ENCODE results near the gene HNRNPA0. TPM values are rescaled to one million over a fixed set of nuclear protein-coding genes. Genes with fewer than 3 reads are reported as not detected.
A peak's percentile ranks its signal among the peaks of the same experiment; 100 is the strongest.

HNRNPA0 gene
- total and polyA plus RNA-seq, 4 donors, result 16.5 to 31.2 (median 25.7) TPM

DNA sequence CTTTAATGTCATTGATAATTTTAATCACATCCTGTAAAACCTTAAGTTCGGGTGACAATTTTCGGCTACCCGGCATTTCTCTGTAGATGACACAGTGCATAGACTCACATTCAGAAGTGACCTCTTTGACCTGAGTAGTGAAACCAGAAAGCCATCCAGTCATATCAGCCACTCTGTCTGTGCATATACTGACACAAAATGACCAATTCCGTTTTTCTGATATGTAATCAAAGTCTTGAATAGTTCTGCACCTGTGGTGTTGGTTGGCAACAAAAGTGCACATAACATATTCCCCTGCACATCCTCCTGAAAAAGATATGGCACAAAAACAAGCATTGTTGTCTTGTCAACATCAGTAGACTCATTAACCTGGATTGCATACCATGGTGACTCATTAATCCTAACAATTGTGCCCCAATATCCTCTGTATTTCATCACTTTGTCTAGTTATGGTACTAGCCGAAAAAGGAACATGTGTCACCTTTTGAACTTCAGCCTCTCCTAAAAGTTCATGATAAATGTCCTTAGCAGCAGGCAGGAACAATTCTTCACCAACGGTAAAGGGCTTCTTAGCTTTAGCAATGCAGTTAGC is 4.6 kb upstream of the HNRNPA0 start:
- ATAC-seq (ENCODE audit: low FRiP score) (no peak), DNase-seq (no peak)
- H3K27me3 ChIP-seq (ENCODE audit: control insufficient read depth in 1 of 2, insufficient read depth in 2 of 2, low read length in 1 of 2), result no peaks in the 10 kb centered on the region
- intact Hi-C loops (cut with DNase I), result no loop called here
- H3K9me3 ChIP-seq (ENCODE audit: control insufficient read depth, low read length), result no peaks in the 10 kb centered on the region
- H3K4me1 ChIP-seq (ENCODE audit: control insufficient read depth in 1 of 2, insufficient read depth in 2 of 2, low read length in 2 of 2), result no peaks in the 10 kb centered on the region
- H3K4me3 ChIP-seq (ENCODE audit: low read length in 2 of 2), result no peak overlapping the region
- no peak overlapping the region for H3K27ac ChIP-seq (ENCODE audit: low read depth in 1 of 2, low read length in 2 of 2)
- no peaks in the 10 kb centered on the region for H3K36me3 ChIP-seq (ENCODE audit: control insufficient read depth in 1 of 2, insufficient read depth in 2 of 2, low read length in 1 of 2)
- 82 to 84% methylated on average over 6 of the region's 6 CpGs for WGBS, 2 donors

DNA sequence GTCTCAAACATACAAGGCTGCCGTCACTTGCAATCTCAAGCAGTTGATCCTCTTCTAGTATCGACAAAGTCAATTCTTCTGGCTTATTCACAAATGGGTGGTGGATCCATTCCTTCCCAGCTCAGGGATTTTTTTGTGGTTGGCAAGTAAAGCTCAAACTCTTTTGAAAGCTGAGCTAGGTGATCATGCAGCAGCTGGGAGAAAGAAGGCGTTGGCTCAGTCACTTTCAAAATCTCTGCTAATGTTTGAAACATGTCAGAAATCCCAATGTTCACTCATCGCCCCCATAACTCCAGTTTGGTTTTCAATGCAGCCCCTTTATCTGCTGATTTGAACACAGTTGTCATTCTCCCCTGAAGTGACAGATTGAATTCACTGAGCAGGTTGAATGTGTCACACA is 4.0 kb upstream of the HNRNPA0 start:
- Histone ChIP-seq H3K4me3 (ENCODE audit: low read length in 2 of 2) (no peak overlapping the region), H3K27me3 (ENCODE audit: control insufficient read depth in 1 of 2, insufficient read depth in 2 of 2, low read length in 1 of 2) (no peaks in the 10 kb centered on the region), H3K9me3 (ENCODE audit: control insufficient read depth, low read length) (no peaks in the 10 kb centered on the region), H3K36me3 (ENCODE audit: control insufficient read depth in 1 of 2, insufficient read depth in 2 of 2, low read length in 1 of 2) (no peaks in the 10 kb centered on the region), H3K27ac (ENCODE audit: low read depth in 1 of 2, low read length in 2 of 2) (no peak overlapping the region), H3K4me1 (ENCODE audit: control insufficient read depth in 1 of 2, insufficient read depth in 2 of 2, low read length in 2 of 2) (no peaks in the 10 kb centered on the region)
- no peak for ATAC-seq (ENCODE audit: low FRiP score)
- DNase-seq, result no peak
- intact Hi-C loops (cut with DNase I), result no loop called here
- WGBS, 2 donors, result 90 to 92% methylated on average over 4 of the region's 4 CpGs

DNA sequence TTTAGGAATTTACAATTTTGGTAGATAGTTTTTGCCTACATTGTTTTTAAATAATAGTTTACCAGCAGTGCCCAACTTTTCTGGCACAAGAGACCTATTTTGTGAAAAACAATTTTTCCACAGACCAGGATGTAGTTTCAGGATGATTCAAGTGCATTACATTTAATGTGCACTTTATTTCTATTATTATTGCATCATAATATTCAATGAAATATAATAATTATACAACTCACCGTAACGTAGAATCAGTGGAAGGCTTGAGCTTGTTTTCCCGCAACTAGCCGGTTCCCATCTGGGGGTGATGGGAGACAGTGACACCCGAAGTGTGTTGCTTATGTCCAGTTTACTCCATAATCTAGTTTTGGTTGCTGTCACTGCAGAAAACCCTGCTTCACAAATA is 3.5 kb upstream of the HNRNPA0 start:
- Histone ChIP-seq H3K4me1 (ENCODE audit: control insufficient read depth in 1 of 2, insufficient read depth in 2 of 2, low read length in 2 of 2) (no peaks in the 10 kb centered on the region), H3K9me3 (ENCODE audit: control insufficient read depth, low read length) (no peaks in the 10 kb centered on the region), H3K27ac (ENCODE audit: low read depth in 1 of 2, low read length in 2 of 2) (no peak overlapping the region), H3K4me3 (ENCODE audit: low read length in 2 of 2) (no peak overlapping the region), H3K36me3 (ENCODE audit: control insufficient read depth in 1 of 2, insufficient read depth in 2 of 2, low read length in 1 of 2) (no peaks in the 10 kb centered on the region), H3K27me3 (ENCODE audit: control insufficient read depth in 1 of 2, insufficient read depth in 2 of 2, low read length in 1 of 2) (no peaks in the 10 kb centered on the region)
- DNase-seq (no peak), ATAC-seq (ENCODE audit: low FRiP score) (no peak)
- WGBS, 2 donors, result 93 to 94% methylated on average over 5 of the region's 5 CpGs
- intact Hi-C loops (cut with DNase I), result no loop called here

DNA sequence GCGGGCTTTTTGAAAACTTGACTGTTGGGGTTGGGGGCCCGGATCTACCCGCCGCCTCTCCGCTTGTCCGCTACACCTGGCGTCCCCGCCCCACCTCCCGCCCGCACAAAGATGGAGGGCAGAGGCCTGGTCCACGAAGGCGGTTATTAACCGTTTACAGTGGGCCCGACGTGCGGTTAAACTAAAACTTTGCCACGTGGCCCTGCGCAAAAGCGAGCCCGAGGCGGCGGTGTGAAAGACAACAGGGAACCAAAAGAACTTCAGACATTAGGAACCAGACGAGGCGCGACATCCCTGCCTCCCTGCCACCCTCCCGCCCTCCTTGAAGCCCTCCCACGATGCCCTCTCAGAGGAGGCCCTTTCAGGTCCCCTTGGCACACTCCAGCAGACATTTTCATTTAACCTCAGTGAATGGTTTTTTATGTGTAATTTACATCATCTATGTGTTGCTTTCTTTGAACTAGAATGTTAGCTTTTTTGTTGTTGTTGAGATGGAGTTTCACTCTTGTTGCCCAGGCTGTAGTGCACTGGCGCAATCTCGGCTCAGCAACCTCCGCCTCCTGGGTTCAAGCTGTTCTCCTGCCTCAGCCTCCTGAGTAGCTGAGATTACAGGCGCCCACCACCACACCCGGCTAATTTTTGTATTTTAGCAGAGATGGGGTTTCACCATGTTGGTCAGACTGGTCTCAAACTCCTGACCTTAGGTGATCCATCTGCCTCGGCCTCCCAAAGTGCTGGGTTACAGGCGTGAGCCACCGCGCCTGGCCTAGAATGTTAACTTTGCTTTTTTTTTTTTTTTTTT is 999 bp upstream of the HNRNPA0 start:
- no peaks in the 10 kb centered on the region for H3K36me3 ChIP-seq (ENCODE audit: control insufficient read depth in 1 of 2, insufficient read depth in 2 of 2, low read length in 1 of 2)
- H3K4me3 ChIP-seq (ENCODE audit: low read length in 2 of 2), result peak overlapping the region; percentile 55 to 62
- no peaks in the 10 kb centered on the region for H3K27me3 ChIP-seq (ENCODE audit: control insufficient read depth in 1 of 2, insufficient read depth in 2 of 2, low read length in 1 of 2)
- no peaks in the 10 kb centered on the region for H3K9me3 ChIP-seq (ENCODE audit: control insufficient read depth, low read length)
- WGBS, 2 donors, result 27% methylated on average over 36 of the region's 36 CpGs
- DNase-seq, result no peak
- ATAC-seq (ENCODE audit: low FRiP score), result no peak
- intact Hi-C loops (cut with DNase I), result no loop called here
- H3K27ac ChIP-seq (ENCODE audit: low read depth in 1 of 2, low read length in 2 of 2), result peak overlapping the region; percentile 37 to 91
- H3K4me1 ChIP-seq (ENCODE audit: control insufficient read depth in 1 of 2, insufficient read depth in 2 of 2, low read length in 2 of 2), result no peaks in the 10 kb centered on the region

DNA sequence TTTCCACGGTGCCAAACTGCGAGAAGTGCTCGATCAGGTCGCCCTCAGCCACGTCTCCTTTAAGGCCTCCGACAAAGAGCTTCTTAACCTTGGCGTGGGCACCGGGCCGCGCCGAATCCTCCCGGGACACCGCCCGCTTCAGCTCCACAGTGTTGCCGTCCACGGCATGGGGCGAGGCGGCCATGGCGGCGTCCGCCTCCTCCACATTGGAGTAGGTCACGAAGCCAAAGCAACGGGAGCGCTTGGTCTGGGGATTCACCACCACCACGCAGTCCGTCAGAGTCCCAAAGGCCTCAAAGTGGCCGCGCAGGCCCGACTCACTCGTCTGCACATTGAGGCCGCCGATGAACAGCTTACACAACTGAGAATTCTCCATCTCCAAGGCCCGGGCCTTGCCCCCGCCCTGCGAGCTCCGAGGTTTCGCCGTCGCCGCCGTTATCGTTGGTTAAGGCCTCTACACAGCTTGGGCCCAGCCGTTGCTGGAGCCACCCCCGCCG is 424 bp downstream of the HNRNPA0 start:
- DNase-seq, result peak in 1 of 2 donors; percentile 88

DNA sequence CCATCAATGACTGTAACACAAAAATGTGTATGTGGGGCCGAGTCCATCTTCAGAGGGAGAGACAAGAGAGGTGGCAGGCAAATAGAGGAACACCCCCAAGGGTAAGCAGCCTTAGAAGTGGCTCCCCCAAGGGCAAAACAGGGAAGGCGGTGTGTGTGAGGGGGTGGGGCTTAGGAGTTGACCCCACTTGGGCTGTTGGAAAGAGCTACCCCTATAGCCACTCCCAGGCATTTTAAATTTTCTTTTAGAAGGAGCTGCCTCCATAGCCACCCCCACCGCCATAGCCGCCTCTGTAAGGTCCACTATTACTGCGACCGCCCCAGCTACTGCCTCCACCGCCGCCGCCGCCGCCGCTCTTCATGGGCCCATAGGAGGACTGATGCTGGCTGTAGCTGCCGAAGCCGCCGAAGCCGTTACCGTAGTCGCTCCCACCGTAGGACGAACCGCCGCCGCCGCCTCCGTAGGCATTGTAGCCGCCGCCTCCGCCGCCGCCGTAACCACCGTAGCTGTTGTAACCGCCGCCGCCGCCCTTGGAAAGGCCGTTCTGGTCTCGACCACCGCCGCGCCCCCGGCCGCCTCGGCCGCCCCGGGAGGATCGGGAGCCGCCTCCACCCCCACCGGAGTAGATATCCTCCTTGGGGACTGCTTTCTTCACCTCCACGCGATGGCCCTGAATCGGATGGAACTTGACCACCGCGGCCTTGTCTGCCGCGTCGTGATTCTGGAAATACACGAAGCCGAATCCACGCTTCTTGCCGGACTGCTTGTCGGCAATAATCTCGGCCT is 1.1 kb downstream of the HNRNPA0 start:
- DNase-seq, result peak; percentile 62 to 87
- Histone ChIP-seq H3K4me3 (ENCODE audit: low read length in 2 of 2) (peak overlapping the region; percentile 39 to 89), H3K27me3 (ENCODE audit: control insufficient read depth in 1 of 2, insufficient read depth in 2 of 2, low read length in 1 of 2) (no peaks in the 10 kb centered on the region), H3K4me1 (ENCODE audit: control insufficient read depth in 1 of 2, insufficient read depth in 2 of 2, low read length in 2 of 2) (peaks cover 0 to 2% of the 10 kb centered on the region in 2 donors), H3K27ac (ENCODE audit: low read depth in 1 of 2, low read length in 2 of 2) (peak overlapping the region; percentile 92 to 95), H3K36me3 (ENCODE audit: control insufficient read depth in 1 of 2, insufficient read depth in 2 of 2, low read length in 1 of 2) (no peaks in the 10 kb centered on the region), H3K9me3 (ENCODE audit: control insufficient read depth, low read length) (no peaks in the 10 kb centered on the region)
- ATAC-seq (ENCODE audit: low FRiP score), result peak; percentile 0
- WGBS, 2 donors, result 1% methylated on average over 58 to 63 of the region's 63 CpGs
- intact Hi-C loops (cut with DNase I), result no loop called here

More for the DNA sequence above, 424 bp downstream of the HNRNPA0 start:
- no peaks in the 10 kb centered on the region for H3K9me3 ChIP-seq (ENCODE audit: control insufficient read depth, low read length)
- ATAC-seq (ENCODE audit: low FRiP score), result peak; percentile 72
- intact Hi-C loops (cut with DNase I), result no loop called here
- H3K4me3 ChIP-seq (ENCODE audit: low read length in 2 of 2), result peak overlapping the region; percentile 39 to 89
- H3K27me3 ChIP-seq (ENCODE audit: control insufficient read depth in 1 of 2, insufficient read depth in 2 of 2, low read length in 1 of 2), result no peaks in the 10 kb centered on the region
- peak overlapping the region; percentile 92 to 95 for H3K27ac ChIP-seq (ENCODE audit: low read depth in 1 of 2, low read length in 2 of 2)
- WGBS, 2 donors, result 0% methylated on average over 45 of the region's 45 CpGs
- peaks cover 0 to 2% of the 10 kb centered on the region in 2 donors for H3K4me1 ChIP-seq (ENCODE audit: control insufficient read depth in 1 of 2, insufficient read depth in 2 of 2, low read length in 2 of 2)
- H3K36me3 ChIP-seq (ENCODE audit: control insufficient read depth in 1 of 2, insufficient read depth in 2 of 2, low read length in 1 of 2), result no peaks in the 10 kb centered on the region

DNA sequence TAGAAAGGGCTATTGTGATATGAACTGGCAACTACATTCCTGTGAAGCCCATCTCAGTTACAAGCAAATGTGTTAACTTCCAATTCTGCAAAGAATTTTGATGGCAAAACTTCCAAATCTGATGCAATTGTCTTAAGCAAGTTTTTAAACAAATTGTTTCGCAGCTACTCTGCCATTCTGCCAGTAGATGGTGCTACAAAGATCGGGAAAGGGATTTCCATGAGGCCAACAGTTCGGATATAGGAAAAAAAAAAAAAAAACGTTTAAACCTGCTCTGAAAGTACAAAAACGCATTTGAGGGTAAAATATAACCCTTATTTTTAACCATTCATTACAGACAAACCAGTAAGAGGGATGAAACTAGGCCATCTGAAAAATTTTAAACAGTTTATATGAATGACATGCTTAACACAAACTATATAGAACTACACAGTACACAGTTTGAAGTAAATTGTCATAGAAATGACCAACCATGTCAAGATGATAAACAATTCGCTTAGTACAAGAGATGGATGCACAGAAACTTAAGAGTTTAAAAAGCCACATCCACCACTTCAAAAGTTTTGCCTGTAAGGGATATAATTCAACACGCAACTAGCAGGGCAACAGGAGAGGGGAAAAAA is 2.2 kb downstream of the HNRNPA0 start:
- no peaks in the 10 kb centered on the region for H3K9me3 ChIP-seq (ENCODE audit: control insufficient read depth, low read length)
- intact Hi-C loops (cut with DNase I), result no loop called here
- no peaks in the 10 kb centered on the region for H3K36me3 ChIP-seq (ENCODE audit: control insufficient read depth in 1 of 2, insufficient read depth in 2 of 2, low read length in 1 of 2)
- peak overlapping the region; percentile 39 to 89 for H3K4me3 ChIP-seq (ENCODE audit: low read length in 2 of 2)
- WGBS, 2 donors, result 0 to 1% methylated on average over 7 of the region's 7 CpGs
- H3K4me1 ChIP-seq (ENCODE audit: control insufficient read depth in 1 of 2, insufficient read depth in 2 of 2, low read length in 2 of 2), result peaks cover 0 to 2% of the 10 kb centered on the region in 2 donors
- DNase-seq (no peak), ATAC-seq (ENCODE audit: low FRiP score) (no peak)
- H3K27ac ChIP-seq (ENCODE audit: low read depth in 1 of 2, low read length in 2 of 2), result no peak overlapping the region
- H3K27me3 ChIP-seq (ENCODE audit: control insufficient read depth in 1 of 2, insufficient read depth in 2 of 2, low read length in 1 of 2), result no peaks in the 10 kb centered on the region

DNA sequence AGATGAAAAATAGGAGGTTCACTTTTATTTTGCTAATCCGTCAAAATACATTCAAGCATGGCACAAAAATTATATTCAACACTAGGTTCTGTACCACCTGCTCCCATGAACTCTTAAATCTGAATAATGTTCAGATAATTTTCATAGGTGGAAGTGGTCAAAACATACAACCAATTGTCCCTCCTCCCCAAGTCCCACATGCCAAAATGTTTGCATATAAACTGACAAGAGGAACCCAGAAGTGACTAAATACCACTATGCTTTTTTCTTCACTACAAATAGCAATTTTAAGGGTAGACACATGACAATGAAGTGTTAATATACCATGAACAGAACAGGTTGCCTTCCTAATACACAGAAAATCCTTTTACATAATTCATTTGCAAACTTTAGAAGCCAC is 3.7 kb downstream of the HNRNPA0 start:
- Histone ChIP-seq H3K4me3 (ENCODE audit: low read length in 2 of 2) (no peak overlapping the region), H3K9me3 (ENCODE audit: control insufficient read depth, low read length) (no peaks in the 10 kb centered on the region), H3K4me1 (ENCODE audit: control insufficient read depth in 1 of 2, insufficient read depth in 2 of 2, low read length in 2 of 2) (peaks cover 0 to 2% of the 10 kb centered on the region in 2 donors), H3K36me3 (ENCODE audit: control insufficient read depth in 1 of 2, insufficient read depth in 2 of 2, low read length in 1 of 2) (no peaks in the 10 kb centered on the region), H3K27ac (ENCODE audit: low read depth in 1 of 2, low read length in 2 of 2) (no peak overlapping the region), H3K27me3 (ENCODE audit: control insufficient read depth in 1 of 2, insufficient read depth in 2 of 2, low read length in 1 of 2) (no peaks in the 10 kb centered on the region)
- ATAC-seq (ENCODE audit: low FRiP score), result no peak
- WGBS, 2 donors, result 45 to 59% methylated on average over 1 of the region's 1 CpG
- intact Hi-C loops (cut with DNase I), result no loop called here
- DNase-seq, result no peak
